DLD1 (cell line): Measurements from ENCODE around the gene CENPE.

Experiments
- in situ Hi-C: cut with HindIII; loops from 2 replicates; pipeline ENCODE4 v1.10.0; 2017; ENCODE audit warnings: low sequenced_read_pairs

Gene CENPE

DNA sequence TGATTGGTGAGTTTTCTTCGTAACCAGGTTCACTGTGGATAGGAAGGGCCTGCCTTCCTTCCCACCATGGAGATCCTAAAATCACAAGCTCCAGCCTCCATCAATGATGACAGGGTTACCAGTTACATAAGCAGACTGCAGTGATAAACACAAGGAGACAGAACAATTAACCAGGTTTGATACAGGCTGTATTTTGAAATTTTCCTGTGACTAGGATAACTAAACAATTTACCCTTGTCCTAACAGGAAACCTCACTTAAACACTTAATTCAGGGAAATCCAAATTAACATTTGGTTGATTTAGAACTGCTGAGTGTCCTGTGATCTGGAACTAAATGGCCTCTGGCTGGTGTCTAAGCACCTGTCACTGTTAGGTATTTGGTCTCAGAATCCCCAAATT lies 118.5 kb downstream of the CENPE start:
- in situ Hi-C loops, result no loop called here

DNA sequence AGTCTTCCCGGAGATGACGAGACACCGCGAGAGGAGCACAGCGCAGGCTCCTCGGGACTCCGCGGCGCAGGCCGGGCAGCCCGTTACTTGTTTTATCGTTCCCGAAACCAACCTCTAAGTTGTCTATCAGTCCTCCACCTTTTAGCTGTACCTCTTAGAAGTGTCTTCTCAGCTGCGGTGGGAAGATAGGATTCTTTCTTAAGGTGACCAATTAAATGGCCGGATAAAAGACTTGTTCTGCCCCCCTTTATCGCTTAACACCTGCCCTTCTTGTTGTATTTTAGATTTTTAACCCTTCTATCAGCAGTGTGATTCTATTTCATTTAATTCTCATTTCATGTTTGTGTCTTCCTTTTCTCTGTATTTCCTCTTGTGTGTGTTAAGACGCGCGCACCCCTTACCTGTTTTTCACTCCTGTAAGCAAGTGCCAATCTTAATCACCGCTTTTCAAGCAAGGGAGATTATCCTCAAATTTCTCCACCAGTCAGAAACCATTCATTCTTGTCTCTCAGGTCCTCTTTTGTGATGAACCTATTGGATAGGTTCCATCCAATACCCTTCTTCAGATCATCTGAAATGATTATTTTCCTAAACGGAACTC lies 121.3 kb downstream of the CENPE start, which contains the start of gene SLC9B2:
Gene SLC9B2, minus strand, starts transcription at position 15 of the 601 bp plus-strand sequence. CDS start 9,211 bp downstream, outside the sequence.
- in situ Hi-C loops, result no loop called here

GRCh38 chr4:103075894-103076746 lies 122.0 kb downstream of the CENPE start:
- in situ Hi-C loops, result no loop called here

- in situ Hi-C loops, result no loop called here
These were observed 122.7 kb downstream of the CENPE start for GRCh38 chr4:103075435-103075893.

DNA sequence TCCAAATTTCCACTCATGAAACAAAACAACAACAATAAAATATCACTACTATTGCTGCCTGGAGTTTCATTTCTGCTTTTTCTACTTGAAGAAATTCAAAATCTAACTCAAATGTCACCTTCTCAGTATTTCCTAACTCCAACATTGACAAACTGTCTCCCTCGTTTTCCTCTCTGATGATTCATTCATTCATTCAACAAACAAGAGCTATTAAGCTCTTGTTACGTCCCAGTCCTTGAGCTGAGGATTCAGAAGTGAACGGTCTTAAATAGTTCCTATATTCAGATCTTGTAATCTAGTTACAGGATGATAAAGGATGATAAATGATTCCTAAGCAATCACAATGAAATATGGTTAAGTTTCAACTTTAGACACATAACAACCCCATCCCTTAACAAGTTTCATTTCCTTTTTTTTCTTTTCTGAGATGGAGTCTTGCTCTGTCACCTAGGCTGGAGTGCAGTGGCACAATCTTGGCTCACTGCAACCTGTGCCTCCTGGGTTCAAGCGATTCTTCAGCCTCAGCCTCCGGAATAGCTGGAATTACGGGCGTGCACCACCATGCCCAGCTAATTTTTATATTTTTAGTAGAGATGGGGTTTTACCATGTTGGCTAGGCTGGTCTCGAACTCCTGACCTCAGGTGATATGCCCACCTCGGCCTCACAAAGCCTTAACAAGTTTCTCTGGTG lies 123.3 kb downstream of the CENPE start:
- in situ Hi-C loops, result no loop called here

GRCh38 chr4:103073792-103074438 lies 124.2 kb downstream of the CENPE start:
- in situ Hi-C loops, result no loop called here

DNA sequence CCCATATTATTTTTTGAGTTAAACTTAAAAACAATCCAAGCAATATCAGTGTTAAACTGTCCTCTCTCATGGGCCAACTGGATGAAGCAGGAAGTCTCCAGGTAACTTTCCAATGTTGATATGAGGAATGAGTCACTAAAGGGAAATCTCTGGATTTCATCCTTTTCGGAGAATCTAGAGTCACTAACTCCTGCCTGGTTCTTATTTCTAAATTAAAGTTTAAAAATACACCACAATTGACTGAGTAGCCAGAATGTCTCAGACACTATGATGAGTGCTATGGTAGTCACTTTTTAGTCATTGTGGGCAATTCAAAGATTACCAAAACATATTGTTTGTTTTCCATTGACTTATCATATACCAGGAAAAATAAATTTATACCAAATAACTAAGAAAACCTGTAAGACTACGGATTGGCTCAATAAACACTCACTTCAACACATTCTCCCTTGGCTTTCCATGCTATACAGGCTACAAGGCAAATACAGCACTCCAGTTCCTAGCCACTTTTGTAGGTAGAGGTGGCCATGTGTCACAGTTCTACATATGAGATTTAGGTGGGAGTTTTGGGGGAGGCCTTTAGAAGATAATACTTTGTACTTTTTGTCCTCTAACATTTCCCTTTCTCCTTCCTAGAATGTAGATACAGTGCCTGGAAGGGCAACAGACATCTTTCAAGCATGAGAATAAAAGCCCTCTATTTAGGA lies 130.1 kb downstream of the CENPE start:
- in situ Hi-C loops, result no loop called here

DNA sequence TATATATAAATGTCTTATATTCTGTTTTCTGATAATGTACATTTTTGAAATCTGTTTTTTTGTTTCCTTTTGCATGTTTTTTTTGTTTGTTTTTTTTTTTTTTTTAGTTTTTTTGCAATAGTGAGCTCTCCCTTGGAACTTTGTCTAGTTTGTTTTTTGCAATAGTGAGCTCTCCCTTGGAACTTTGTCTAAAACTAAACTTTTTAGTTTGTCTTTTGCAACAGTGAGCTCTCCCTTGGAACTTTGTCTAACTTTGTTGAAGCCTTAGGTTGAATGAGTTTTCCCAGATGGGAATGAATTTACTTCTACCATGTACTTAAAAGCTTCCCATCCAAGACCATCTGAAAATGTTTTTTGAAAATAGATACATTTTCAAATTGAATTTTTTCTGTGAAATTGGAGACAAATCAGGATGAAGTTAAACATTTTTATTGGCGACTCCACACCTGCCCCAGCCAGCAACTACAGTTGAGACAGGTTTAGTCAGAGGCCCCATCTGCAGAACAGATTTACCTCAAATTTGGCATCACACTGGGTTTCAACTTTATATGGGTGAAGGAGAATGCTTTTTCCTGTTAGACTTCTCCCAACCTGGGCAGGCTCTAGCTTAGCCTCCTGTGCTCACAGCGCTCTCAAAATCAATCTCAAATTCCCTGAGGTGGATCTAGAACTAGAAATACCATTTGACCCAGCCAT lies 137.5 kb downstream of the CENPE start:
- in situ Hi-C loops, result no loop called here
